Activated CD4-positive, alpha-beta T cell treated with anti-CD3 and anti-CD28 coated beads for 1 hour (primary cell): Measurements from ENCODE around the gene SPDYE18.
"Not testable (repeated sequence)": the region's sequence is repeated elsewhere in the genome, so short reads cannot be mapped to it uniquely, and the experiment has no call there.

Experiments used
- DNase-seq: peaks from one replicate; pipeline ENCODE4 v3.0.0-alpha.2; 2020

Gene SPDYE18, protein sequence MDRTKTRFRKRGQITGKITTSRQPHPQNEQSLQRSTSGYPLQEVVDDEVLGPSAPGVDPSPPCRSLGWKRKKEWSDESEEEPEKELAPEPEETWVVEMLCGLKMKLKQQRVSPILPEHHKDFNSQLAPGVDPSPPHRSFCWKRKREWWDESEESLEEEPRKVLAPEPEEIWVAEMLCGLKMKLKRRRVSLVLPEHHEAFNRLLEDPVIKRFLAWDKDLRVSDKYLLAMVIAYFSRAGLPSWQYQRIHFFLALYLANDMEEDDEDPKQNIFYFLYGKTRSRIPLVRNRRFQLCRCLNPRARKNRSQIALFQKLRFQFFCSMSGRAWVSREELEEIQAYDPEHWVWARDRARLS

DNA sequence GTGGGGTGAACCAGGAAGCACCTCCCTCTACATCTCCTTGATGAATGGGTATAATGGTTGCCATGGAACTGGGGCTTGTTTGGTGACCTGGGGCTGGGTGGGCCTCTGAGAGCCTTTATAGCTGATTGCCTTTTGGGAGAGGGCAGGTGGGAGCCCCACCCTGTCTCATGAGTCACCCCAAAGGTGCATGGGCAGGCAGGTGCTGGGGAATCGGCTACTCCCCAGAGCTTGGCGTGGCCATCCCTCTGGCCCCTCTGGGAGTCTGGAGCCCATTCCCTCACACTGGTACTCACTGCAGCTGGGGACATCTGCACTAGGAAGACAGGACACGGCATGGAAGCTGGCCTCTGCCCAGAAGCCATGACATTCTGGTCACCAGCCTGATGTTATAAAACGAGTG, at the start of gene SPDYE18:
Gene SPDYE18, minus strand, starts transcription at position 2 of the 400 bp plus-strand sequence. CDS start 2,046 bp downstream, outside the sequence.
- not testable (repeated sequence) for DNase-seq

DNA sequence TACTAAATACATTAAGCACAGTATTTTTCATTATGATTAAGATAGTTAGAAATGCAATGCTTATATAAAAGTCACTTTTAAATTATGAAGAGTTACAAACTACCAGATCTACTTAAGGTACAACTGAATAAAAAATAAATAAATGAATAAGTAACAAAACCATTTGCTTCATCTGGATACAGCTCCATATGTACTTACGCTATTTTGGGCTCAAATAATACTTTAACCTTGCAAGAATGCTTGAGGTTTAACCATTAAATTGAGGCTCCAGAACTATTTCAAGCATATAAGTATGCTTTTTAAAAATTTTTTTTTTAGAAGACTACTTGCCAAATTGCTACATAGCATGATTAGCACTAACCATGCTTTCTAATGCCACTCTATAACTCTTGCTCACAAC, 46.0 kb upstream of the SPDYE18 start:
- not testable (repeated sequence) for DNase-seq

DNA sequence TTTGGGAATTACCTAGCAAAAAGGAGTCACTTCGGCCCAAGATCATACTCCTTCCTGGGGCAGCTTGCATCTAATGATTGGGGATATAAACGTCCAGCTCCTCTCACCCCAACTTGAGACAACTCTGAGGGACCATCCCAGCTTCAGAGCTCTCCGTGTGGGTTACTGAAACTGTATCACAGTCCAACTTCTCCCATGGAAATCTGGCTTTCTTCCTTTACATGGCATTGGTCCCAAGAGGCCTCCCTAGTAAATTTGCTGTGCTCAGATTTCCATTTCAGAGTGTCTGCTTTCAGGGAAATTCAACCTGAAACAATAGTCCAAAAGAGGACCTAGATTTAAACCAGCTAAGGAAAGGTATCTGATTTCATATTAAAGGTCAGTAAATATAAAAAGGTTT, 45.3 kb upstream of the SPDYE18 start:
- DNase-seq: not testable (repeated sequence)

DNA sequence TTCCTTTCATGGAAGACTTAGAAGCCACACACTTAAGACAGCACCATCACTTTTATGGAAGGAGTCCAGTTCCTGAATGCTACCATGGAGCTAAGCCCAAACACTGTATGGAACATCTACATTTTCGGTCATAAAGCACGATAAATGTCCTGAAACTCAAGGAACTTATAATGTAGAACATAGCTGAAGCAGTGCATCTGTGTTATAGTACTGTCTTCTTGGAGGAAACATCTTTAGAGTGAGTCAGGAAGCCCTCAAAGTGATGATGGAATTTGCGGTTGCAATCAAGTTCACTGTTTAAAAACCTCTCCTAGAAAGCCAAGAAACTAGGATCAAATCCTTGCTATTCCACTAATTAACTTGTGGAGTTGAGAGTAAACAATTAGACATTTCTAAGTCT, 43.5 kb upstream of the SPDYE18 start:
- DNase-seq: not testable (repeated sequence)

DNA sequence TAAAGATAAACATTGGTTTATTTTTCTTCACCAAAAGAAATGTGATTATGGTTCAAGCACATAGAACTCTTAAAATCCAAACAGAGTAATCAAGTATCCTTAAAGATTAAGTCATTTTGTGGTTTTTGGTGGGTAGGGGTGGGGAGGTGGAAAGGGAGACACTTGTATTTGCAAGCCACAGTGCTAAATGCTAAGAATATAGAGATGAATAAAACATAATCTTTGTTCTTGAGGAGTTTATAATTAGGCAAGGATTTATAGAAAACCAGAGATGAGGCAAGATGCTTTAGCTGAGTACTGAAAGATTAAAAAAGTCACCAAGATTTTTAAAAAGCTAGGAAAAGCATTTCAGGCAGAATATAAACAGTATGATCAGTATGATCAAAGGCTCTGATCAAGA, 40.3 kb upstream of the SPDYE18 start:
- not testable (repeated sequence) for DNase-seq

DNA sequence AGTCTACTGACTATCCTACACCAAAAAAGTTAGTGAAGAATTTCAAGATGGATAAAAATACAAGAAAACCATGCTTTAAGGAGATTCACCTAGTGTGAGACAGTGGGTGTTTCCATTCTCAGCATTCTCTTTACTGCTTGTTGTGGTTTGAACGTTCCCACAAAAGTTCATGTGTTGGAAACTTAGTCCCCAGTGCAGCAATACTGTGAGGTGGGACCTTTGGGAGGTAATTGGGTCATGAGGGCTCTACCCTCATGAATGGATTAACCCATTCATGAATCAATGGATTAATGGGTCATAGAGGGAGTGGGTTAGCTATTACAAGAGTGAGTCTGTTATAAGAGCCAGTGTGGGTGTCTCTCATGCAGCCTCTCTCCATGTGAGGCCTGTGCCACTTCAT, 38.8 kb upstream of the SPDYE18 start:
- not testable (repeated sequence) for DNase-seq

DNA sequence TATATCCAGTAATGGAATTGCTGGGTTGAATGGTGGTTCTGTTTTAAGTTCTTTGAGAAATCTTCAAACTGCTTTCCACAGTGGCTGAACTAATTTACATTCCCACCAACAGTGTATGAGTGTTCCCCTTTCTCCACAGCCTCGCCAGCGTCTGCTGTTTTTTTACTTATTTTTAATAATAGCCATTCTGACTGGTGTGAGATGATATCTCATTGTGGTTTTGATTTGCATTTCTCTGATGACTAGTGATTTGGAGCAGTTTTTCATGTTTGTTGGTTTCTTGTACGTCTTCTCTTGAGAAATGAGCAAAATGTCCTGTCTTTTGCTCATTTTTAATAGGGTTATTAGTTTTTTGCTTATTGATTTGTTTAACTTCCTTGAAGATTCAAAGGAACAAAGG, 38.1 kb upstream of the SPDYE18 start:
- DNase-seq: not testable (repeated sequence)

DNA sequence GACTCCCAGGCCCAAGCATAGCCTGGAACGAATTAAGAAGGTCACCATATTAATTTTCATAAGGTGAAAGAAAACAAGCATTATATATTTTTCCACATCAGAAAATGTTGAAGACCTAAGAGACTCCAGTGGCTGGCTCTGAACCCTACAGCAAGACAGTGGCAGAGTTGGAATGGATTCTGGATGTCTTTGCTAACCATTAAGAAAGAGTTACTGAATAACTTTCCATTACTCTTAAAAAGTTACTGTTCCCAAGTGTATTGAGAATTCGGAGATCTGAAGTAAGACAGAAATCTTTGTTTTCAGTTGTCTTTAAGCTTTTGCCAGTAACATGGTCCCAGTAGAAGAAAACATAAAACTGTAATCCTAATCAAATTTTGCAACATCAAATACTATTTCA, 29.9 kb upstream of the SPDYE18 start:
- not testable (repeated sequence) for DNase-seq

DNA sequence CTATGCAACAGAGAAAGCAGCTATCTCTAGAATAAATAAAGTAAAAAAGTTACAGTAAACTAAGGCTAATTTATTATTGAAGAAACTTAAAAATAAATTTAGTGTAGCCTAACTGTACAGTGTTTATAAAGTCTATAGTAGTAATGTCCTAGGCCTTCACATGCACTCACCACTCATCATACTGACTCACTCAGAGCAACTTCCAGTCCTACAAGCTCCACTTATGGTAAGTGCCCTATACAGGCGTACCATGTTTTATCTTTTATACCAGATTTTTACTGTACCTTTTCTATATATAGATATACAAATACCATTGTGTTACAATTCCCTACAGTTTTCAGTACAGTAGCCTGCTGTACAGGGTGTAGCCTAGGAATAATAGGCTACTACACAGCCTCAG, 19.8 kb upstream of the SPDYE18 start:
- not testable (repeated sequence) for DNase-seq

DNA sequence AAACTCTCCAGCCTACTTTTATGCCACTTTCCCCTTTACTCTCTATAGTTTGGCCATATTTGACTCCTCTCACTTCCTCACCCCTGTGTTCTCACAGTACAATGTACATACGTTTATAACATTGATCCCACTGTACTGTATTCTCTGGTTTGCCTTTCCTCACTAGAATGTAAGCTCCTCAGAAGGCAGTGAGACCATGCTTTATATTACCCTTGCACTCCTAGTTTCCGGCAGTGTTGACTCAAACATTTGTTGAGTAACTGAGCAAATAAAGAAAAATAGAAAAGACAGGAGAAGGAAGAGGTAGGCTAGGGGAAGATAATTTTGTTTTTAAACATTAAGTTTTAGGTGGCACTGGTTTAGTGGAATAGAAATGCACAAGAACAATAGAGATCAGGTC, 17.9 kb upstream of the SPDYE18 start:
- DNase-seq: not testable (repeated sequence)

DNA sequence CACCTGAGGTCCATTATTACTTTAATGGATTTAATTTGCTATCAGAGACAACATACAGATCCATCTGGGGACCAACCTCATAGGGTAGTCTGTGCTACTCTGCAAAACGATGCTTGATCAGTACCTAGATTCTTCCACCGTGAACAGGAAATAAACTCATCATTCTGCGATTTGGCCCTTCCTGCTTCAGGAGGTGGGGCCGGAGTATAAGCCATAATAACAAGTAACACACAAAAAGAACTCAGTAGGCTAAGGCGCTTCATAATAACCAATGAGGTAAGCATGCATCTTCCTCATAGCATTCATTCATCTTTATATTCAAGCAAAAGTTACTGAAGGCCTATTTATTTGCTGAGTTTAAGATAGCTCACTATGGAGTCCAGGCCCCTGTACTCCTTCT, 17.3 kb upstream of the SPDYE18 start:
- not testable (repeated sequence) for DNase-seq

DNA sequence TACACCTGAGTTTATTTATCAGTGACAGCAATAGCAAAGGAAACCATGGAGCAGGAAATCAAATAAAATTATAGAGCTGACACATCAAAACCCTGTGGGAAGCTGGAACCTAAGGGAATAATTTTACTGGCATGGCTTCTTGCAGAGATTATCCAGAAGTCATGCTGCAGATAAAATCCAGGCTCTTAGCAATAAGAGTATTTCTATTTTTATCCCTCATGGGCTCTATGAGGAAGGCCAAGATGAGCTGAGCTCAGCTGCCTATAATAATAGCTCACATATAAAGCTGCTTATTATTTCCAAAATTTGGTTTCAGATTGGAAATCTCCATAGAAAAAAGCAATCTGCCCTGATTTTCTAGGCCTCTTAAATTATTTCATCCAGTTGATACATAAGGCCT, 16.8 kb upstream of the SPDYE18 start:
- not testable (repeated sequence) for DNase-seq

DNA sequence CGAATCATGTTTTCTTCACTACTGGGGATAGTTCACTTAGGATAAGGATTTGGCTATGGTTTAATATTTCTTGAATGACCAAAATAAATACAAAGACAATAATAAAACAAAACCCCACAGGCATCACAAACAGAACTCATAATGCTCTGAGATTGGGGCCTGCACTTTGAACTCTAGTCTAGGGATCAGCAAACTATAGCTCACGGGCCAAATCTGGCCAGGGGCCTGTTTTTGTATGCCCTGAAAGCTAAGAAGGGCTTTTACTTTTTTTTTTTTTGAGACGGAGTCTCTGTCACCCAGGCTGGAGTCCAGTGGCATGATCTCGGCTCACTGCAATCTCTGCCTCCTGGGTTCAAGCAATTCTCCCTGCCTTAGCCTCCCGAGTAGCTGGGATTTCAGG, 14.7 kb upstream of the SPDYE18 start:
- DNase-seq: not testable (repeated sequence)

DNA sequence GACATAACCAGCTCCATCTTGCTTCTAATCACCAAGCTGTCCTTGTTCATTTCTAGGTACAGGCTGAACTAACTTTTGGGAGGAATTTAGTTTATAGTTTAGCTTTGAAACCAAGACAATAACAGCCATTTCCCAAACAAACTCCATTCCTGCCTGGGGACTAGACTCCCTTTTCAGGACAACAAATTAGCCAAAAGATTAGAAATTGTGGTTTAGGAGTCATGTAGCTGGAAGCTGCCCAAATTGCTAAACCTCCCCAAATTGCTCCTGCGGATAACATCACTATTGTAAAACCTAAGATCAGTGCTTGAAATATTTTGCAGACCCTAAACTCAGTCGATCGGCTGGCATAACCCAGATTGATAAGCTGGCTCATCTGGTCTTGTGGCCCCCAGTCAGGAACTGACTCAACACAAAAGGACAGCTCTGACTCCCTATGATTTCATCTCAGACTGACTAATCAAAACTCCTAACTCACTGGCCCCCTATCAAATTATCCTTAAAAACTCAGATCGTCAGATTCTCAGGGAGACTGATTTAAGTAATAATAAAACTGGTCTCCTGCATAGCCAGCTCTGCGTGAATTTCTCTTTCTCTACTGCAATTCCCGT, 12.5 kb upstream of the SPDYE18 start:
- DNase-seq: not testable (repeated sequence)

DNA sequence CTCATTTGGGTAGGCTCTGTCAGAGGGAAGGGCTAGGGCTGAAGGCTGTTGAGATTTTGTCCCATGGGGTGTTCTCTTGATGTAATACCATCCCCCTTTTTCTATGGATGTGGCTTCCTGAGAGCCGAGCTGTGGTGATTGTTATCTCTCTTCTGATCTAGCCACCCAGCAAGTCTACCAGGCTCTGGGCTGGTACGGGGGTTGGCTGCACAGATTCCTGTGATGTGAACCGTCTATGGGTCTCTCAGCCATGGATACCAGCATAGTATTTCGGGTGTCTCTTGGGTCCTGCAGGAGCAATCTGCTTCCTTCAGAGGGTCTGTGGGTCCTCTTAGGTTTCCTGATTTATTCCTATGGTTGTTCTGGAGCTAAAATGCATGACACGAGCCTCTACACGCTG, 8.8 kb upstream of the SPDYE18 start:
- DNase-seq: not testable (repeated sequence)

DNA sequence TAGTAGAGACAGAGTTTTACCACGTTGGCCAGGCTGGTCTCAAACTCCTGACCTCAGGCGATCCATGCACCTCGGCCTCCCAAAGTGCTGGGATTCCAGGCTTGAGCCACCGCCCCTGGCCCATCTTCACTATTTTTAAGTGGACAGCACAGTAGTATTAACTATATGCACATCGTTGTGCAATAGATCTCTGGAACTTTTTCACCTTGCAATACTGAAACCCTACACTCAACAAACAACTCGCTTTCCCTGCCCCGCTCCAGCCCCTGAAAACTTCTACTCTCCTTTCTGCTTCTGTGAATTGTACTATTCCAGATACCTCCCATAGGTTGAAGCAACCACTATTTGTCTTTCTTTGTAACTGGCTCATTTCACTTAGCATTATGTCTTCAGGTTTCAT, 3.5 kb upstream of the SPDYE18 start:
- DNase-seq: not testable (repeated sequence)

DNA sequence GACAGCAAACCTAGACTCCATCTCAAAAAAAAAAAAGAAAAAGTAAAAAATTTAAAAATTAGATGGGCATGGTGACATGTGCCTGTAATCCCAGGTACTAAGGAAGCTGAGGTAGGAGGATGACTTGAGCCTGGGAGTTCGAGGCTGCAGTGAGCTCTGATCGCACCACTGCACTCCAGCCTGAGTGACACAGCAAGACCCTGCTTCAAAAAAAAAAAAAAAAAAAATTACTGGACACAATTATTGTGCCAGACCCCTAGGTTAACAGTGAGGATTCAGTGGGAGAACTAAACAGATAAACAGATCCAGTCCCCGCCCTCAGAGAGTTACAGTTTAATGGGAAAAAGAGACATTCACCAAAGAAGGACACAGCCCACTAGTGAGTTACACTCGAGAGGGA, 1.4 kb upstream of the SPDYE18 start:
- DNase-seq: not testable (repeated sequence)

DNA sequence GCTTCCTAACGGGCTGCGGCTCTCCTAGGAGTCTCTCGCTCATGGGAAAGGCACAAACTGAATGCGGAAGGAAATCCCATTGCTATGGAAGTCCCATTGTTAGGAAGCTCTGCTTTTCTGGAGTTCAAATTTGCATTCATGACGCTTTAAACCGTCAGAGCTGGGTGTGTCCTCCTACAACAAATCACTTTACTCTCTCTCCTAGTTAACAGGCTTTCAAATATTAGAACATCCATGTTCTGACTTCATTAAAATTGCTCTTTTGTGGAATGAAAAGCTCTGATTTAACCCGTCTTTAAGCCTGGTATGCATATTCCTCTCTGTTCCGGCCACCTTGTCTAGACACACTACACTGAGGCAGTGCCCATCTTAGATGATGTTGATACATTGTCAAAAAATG, 30.1 kb downstream of the SPDYE18 start, which contains the start of gene SPDYE17:
Gene SPDYE17, minus strand, starts transcription at position 101 of the 400 bp plus-strand sequence. CDS start 1,791 bp downstream, outside the sequence.
- DNase-seq: not testable (repeated sequence)

DNA sequence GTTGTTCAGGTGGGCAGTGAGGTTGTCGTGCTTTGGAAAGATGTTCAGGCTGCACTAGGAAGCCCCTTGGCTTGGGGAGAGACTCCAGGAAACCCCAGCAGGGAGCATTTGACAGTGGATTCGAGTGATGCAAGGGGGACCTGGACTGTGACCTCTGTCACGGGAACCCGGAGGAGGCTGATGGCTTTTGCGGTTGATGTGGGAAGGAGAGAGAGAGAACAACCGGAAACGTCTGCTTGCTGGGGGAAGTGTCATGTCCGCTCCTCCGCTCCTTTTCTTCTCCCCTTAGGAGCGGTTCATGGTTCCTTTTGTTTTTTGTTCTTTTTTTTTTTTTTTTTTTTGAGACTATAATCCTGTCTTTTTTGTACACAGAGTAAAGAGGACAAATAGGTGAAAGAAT, 36.0 kb downstream of the SPDYE18 start:
- DNase-seq: not testable (repeated sequence)

DNA sequence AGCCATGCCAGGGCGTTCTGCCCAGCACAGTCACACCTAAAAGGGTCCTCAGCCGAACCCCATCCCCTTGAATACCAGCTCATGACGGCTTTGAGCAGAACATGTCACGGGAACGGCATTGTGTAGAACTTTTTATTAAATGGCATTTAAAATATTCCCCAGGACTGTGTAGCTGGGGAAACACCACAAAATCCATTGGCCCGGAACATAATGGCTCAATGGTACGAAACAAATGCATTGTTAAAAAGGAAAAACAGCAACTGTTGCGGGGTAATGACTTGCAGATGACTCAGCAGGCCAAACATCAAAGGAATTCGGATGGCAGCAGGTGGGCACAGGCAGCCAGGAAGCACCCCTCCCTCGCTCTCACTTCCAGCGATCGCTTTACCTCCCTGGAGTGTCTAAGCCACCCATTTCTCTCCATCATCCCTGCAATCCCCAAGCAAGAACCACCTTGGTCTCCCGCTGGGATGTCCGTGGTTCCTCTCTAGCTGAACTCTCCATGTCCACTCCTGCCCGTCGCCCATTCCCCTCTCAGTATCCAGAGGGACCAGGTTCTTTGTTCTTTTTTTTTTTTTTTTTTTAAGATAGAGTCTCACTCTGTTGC, 52.2 kb downstream of the SPDYE18 start:
- DNase-seq: not testable (repeated sequence)

DNA sequence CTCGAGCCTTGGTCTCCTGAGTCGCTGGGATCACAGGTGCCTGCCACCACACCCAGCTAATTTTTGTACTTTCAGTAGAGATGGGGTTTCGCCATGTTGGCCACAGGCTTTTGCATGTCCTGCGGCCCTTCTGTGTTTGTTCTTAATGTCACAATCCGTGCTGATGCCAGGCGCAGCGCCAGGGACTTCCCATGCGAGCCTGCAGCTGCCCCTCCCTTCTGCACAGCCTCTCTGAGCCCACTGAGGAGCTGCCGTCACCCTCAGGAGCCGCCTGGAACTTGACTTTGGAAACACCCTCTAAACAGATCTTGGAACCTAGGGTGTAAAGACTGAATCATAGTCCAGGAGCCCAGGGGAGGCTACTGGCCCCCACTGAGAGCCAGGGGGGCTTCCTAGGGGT, 54.4 kb downstream of the SPDYE18 start:
- not testable (repeated sequence) for DNase-seq

DNA sequence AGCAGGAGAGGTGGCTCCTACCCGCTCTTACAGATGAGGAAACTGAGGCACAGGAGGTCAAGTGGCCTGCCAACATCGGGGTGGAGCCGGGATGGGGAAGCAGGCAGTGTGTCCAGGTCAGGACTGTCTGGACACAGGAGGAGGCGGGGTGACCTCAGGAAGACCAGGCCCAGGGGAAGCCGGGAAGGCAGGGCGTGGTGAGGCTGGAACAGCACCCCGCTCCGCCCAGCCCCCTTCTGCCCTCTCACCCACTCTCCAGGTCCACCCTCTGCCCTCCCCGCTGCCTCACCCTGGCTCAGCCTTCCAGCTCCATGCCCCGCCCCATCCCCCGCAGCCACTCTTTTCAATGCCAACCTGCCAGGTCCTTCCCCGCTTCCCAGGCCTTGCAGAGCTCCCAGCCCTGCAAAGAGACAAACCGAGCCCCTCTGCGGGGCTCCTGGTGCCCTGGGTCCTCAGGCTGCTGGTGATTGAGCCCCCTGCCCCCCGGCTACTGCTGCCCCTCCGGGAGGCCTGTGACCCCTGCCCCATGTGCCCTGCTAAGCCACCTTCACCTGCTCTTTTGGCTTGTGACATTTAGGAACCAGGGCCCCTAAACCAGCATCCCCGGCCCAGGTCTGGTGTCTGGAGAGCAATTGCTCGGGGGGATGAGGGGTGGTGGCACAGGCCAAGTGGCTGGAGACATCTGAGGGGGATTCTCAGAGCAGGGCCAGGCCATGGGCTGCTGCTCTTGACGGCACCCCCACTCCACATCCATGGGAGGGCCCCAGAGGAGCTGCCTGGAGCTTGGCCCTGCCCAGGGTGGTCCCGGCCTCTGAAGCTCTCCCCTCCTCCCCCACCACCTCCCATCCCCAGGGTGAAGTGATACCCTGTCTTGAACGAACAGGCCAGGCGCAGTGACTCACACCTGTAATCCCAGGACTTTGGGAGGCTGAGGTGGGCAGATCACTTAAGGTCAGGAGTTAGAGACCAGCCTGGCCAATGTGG, 55.9 kb downstream of the SPDYE18 start:
- DNase-seq: not testable (repeated sequence)
